Chondrocyte (in vitro differentiated cells): Measurements from ENCODE around the gene ZFP64. TPM values are rescaled to one million over a fixed set of nuclear protein-coding genes. Genes with fewer than 3 reads are reported as not detected.

Experiments
- DNase-seq: peaks from one replicate; pipeline ENCODE4 v3.0.0; 2021; ENCODE audit warnings: mixed read lengths, low spot score
- H3K27ac Mint-ChIP-seq: one replicate; pipeline ENCODE4 v1.8.0; 2021; ENCODE audit warnings: mild to moderate bottlenecking, moderate library complexity, mixed read lengths; ENCODE audit not compliant: unreplicated experiment
- H3K27me3 Mint-ChIP-seq: 2 replicates; pipeline ENCODE4 v1.8.0; 2021; ENCODE audit warnings: low read depth, mixed read lengths
- H3K36me3 Mint-ChIP-seq: 2 replicates; pipeline ENCODE4 v1.8.0; 2021; ENCODE audit warnings: low read depth, mixed read lengths
- H3K4me1 Mint-ChIP-seq: 2 replicates; pipeline ENCODE4 v1.8.0; 2021; ENCODE audit warnings: low read depth, mild to moderate bottlenecking, mixed read lengths
- H3K4me3 Mint-ChIP-seq: one replicate; pipeline ENCODE4 v1.8.0; 2021; ENCODE audit warnings: mild to moderate bottlenecking, moderate library complexity, mixed read lengths; ENCODE audit not compliant: unreplicated experiment
- H3K9me3 Mint-ChIP-seq: 2 replicates; pipeline ENCODE4 v1.8.0; 2021; ENCODE audit warnings: low read depth, mixed read lengths
- total RNA-seq: library from RNA; stranded (reverse); gene quantifications from 3 replicates; pipeline ENCODE4 v1.2.1, GENCODE V29; 2021
- TF ChIP-seq, protein P1 (sequence below): fragments of 200-600 bp; sonication (generic); IDR thresholded peaks from 2 replicates; pipeline ENCODE4 v1.5.0; 2021; ENCODE audit warnings: antibody characterized with exemption, mild to moderate bottlenecking, moderate library complexity

Gene ZFP64
- total RNA-seq, 1 donor from 2014 or later: 26.8 TPM

DNA sequence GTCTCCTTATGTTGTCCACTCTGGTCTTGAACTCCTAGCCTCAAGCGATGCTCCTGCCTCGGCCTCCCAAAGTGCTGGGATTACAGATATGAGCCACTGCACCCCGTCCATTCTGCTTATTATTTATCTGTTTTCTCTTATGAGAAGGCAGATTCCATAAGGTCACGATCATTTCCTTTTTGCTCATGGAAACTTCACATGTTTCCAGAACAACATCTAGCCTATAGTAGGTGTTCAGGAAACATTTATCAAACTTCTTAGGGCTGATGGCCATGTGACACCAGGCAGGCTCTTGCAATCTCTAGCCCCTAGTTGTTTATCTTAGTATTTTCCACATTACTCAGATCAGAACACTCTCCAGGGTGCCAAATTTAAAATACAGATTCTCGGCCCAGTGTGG lies 61.2 kb downstream of the ZFP64 start:
- Mint-ChIP-seq H3K4me3 (no peak overlapping the region), H3K4me1 (peaks cover 5% of the 10 kb centered on the region), H3K27ac (no peak overlapping the region), H3K36me3 (peaks cover 4% of the 10 kb centered on the region), H3K9me3 (peaks cover 21% of the 10 kb centered on the region), H3K27me3 (no peaks in the 10 kb centered on the region)
- TF ChIP-seq, protein P1, sequence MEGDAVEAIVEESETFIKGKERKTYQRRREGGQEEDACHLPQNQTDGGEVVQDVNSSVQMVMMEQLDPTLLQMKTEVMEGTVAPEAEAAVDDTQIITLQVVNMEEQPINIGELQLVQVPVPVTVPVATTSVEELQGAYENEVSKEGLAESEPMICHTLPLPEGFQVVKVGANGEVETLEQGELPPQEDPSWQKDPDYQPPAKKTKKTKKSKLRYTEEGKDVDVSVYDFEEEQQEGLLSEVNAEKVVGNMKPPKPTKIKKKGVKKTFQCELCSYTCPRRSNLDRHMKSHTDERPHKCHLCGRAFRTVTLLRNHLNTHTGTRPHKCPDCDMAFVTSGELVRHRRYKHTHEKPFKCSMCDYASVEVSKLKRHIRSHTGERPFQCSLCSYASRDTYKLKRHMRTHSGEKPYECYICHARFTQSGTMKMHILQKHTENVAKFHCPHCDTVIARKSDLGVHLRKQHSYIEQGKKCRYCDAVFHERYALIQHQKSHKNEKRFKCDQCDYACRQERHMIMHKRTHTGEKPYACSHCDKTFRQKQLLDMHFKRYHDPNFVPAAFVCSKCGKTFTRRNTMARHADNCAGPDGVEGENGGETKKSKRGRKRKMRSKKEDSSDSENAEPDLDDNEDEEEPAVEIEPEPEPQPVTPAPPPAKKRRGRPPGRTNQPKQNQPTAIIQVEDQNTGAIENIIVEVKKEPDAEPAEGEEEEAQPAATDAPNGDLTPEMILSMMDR: no peak
- DNase-seq: no peak

- TF ChIP-seq, protein P1: no peak
- Mint-ChIP-seq H3K27ac (no peak overlapping the region), H3K4me1 (peaks cover 5% of the 10 kb centered on the region), H3K9me3 (peaks cover 21% of the 10 kb centered on the region), H3K4me3 (no peak overlapping the region), H3K27me3 (no peaks in the 10 kb centered on the region), H3K36me3 (peaks cover 4% of the 10 kb centered on the region)
- DNase-seq: no peak
These were observed 62.0 kb downstream of the ZFP64 start for GRCh38 chr20:52129611-52130010.

DNA sequence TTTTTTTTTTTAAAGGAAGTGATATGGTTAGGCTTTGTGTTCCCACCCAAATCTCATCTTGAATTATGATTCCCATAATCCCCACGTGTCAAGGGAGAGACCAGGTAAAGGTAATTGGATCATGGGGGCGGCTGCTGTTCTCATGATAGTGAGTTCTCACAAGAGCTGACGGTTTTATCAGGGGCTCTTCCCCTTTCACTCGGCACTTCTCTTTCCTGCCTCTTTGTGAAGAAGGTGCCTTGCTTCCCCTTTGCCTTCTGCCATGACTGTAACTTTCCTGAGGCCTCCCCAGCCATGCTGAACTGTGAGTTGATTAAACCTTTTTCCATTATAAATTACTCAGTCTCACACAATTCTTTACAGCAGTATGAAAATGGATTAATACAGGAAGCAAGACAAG lies 64.3 kb downstream of the ZFP64 start:
- DNase-seq: no peak
- H3K36me3 Mint-ChIP-seq: peaks cover 4% of the 10 kb centered on the region
- H3K27me3 Mint-ChIP-seq: no peaks in the 10 kb centered on the region
- H3K9me3 Mint-ChIP-seq: peaks cover 14% of the 10 kb centered on the region
- no peak overlapping the region for H3K27ac Mint-ChIP-seq
- peaks cover 5% of the 10 kb centered on the region for H3K4me1 Mint-ChIP-seq
- no peak overlapping the region for H3K4me3 Mint-ChIP-seq
- TF ChIP-seq, protein P1: no peak

GRCh38 chr20:52124821-52125220 lies 66.8 kb downstream of the ZFP64 start:
- no peaks in the 10 kb centered on the region for H3K36me3 Mint-ChIP-seq
- H3K9me3 Mint-ChIP-seq: peaks cover 7% of the 10 kb centered on the region
- peaks cover 5% of the 10 kb centered on the region for H3K4me1 Mint-ChIP-seq
- no peak overlapping the region for H3K27ac Mint-ChIP-seq
- DNase-seq: no peak
- H3K27me3 Mint-ChIP-seq: no peaks in the 10 kb centered on the region
- H3K4me3 Mint-ChIP-seq: no peak overlapping the region
- TF ChIP-seq, protein P1: no peak

- H3K36me3 Mint-ChIP-seq: peaks cover 5% of the 10 kb centered on the region
- H3K27ac Mint-ChIP-seq: no peak overlapping the region
- H3K27me3 Mint-ChIP-seq: no peaks in the 10 kb centered on the region
- no peaks in the 10 kb centered on the region for H3K4me1 Mint-ChIP-seq
- TF ChIP-seq, protein P1: no peak
- peaks cover 12% of the 10 kb centered on the region for H3K9me3 Mint-ChIP-seq
- no peak for DNase-seq
- no peak overlapping the region for H3K4me3 Mint-ChIP-seq
These were observed 72.9 kb downstream of the ZFP64 start for GRCh38 chr20:52118696-52119095.
